Calu3 (cell line): ENCODE results near the gene TMEM132A. TPM values are rescaled to one million over a fixed set of nuclear protein-coding genes. Genes with fewer than 3 reads are reported as not detected.

Source experiments
- BruUV-seq: library from RNA; stranded (reverse); fragments of 400-500 nt; replicated peaks from 2 replicates; lab custom pipeline; 2021; lab: Mats Ljungman, UMichigan
- CTCF ChIA-PET: fragments of 300-600 bp; sonication (Branson Sonifier 250); formaldehyde crosslinking; loops from one replicate; lab custom pipeline; 2022; ENCODE audit warnings: antibody characterized with exemption; lab: Charles Lee
- DNase-seq: peaks from one replicate; pipeline ENCODE4 v3.0.0; 2022
- H3K27ac Mint-ChIP-seq: one replicate; pipeline ENCODE4 v1.8.0; 2022; ENCODE audit warnings: mixed read lengths; ENCODE audit not compliant: unreplicated experiment
- H3K27me3 Mint-ChIP-seq: one replicate; pipeline ENCODE4 v1.8.0; 2022; ENCODE audit warnings: mixed read lengths; ENCODE audit not compliant: unreplicated experiment
- H3K36me3 Mint-ChIP-seq: one replicate; pipeline ENCODE4 v1.8.0; 2022; ENCODE audit warnings: mild to moderate bottlenecking, moderate library complexity, mixed read lengths; ENCODE audit not compliant: insufficient read depth, unreplicated experiment
- H3K4me1 Mint-ChIP-seq: one replicate; pipeline ENCODE4 v1.8.0; 2022; ENCODE audit warnings: mild to moderate bottlenecking, low read depth, mixed read lengths; ENCODE audit not compliant: unreplicated experiment
- H3K4me3 Mint-ChIP-seq: one replicate; pipeline ENCODE4 v1.8.0; 2022; ENCODE audit warnings: mild to moderate bottlenecking, low read depth, moderate library complexity, mixed read lengths; ENCODE audit not compliant: unreplicated experiment
- H3K9me3 Mint-ChIP-seq: one replicate; pipeline ENCODE4 v1.8.0; 2022; ENCODE audit warnings: low read depth, mixed read lengths; ENCODE audit not compliant: unreplicated experiment
- CTCF ChIP-seq: fragments of 200-600 bp; IDR thresholded peaks from one replicate; pipeline ENCODE4 v1.8.0; 2022; ENCODE audit warnings: antibody characterized with exemption; ENCODE audit not compliant: unreplicated experiment
- intact Hi-C: fragments of 100-400 bp; cut with micrococcal nuclease; formaldehyde crosslinking; loops from one replicate; pipeline ENCODE4 v1.10.0; 2022; ENCODE audit not compliant: unreplicated experiment
- total RNA-seq: library from RNA; stranded (reverse); gene quantifications from 2 replicates; pipeline ENCODE4 v1.2.3, GENCODE V29; 2022

Gene TMEM132A
- total RNA-seq, 1 experiment from 2014 or later, result 116 TPM

- TF ChIP-seq CTCF, result no peak
- no TSS peak for BruUV-seq
- Mint-ChIP-seq H3K4me3 (no peak overlapping the region), H3K27me3 (no peaks in the 10 kb centered on the region), H3K36me3 (peaks cover 26% of the 10 kb centered on the region), H3K4me1 (peaks cover 15% of the 10 kb centered on the region), H3K9me3 (no peaks in the 10 kb centered on the region), H3K27ac (no peak overlapping the region)
- intact Hi-C loops, result no loop called here
- no peak for DNase-seq
- CTCF ChIA-PET, result interaction anchor here (1.5 kb wide), 1 partner anchor 12 kb away, joined by 5 read pairs; no protein-coding TSS in a partner anchor
Measured at GRCh38 chr11:60927061-60927592, 2.9 kb downstream of the TMEM132A start.

GRCh38 chr11:60927600-60927999, 3.3 kb downstream of the TMEM132A start:
- Mint-ChIP-seq H3K27me3 (no peaks in the 10 kb centered on the region), H3K4me1 (peaks cover 15% of the 10 kb centered on the region), H3K9me3 (no peaks in the 10 kb centered on the region), H3K4me3 (no peak overlapping the region), H3K27ac (no peak overlapping the region), H3K36me3 (peaks cover 26% of the 10 kb centered on the region)
- no peak for DNase-seq
- TF ChIP-seq CTCF, result no peak
- BruUV-seq, result no TSS peak
- CTCF ChIA-PET, result interaction anchor here (1.5 kb wide), 1 partner anchor 12 kb away, joined by 5 read pairs; no protein-coding TSS in a partner anchor
- intact Hi-C loops, result no loop called here

GRCh38 chr11:60928563-60929001, 4.3 kb downstream of the TMEM132A start:
- no peak overlapping the region for H3K27ac Mint-ChIP-seq
- H3K27me3 Mint-ChIP-seq, result no peaks in the 10 kb centered on the region
- no peak overlapping the region for H3K4me3 Mint-ChIP-seq
- BruUV-seq, result no TSS peak
- no peak for TF ChIP-seq CTCF
- CTCF ChIA-PET, result no interaction called here
- DNase-seq, result no peak
- peaks cover 26% of the 10 kb centered on the region for H3K36me3 Mint-ChIP-seq
- H3K9me3 Mint-ChIP-seq, result no peaks in the 10 kb centered on the region
- H3K4me1 Mint-ChIP-seq, result peaks cover 15% of the 10 kb centered on the region
- intact Hi-C loops, result no loop called here

GRCh38 chr11:60929764-60930163, 5.5 kb downstream of the TMEM132A start:
- Mint-ChIP-seq H3K9me3 (no peaks in the 10 kb centered on the region), H3K4me1 (peaks cover 15% of the 10 kb centered on the region), H3K27ac (no peak overlapping the region), H3K4me3 (no peak overlapping the region), H3K36me3 (peaks cover 21% of the 10 kb centered on the region), H3K27me3 (no peaks in the 10 kb centered on the region)
- no peak for DNase-seq
- intact Hi-C loops, result no loop called here
- CTCF ChIA-PET, result no interaction called here
- no TSS peak for BruUV-seq
- no peak for TF ChIP-seq CTCF
